GM12878 (cell line): ENCODE results near the gene ZNF613. TPM values are rescaled to one million over a fixed set of nuclear protein-coding genes. Genes with fewer than 3 reads are reported as not detected.
A peak's percentile ranks its signal among the peaks of the same experiment; 100 is the strongest.

ENCODE experiments used
- FOXK2 ChIP-seq: fragments of 450-650 bp; IDR thresholded peaks from 2 replicates; pipeline ENCODE4 v1.6.1; 2017; ENCODE audit warnings: mild to moderate bottlenecking, moderate library complexity
- GABPA ChIP-seq: IDR thresholded peaks from 2 replicates; pipeline ENCODE4 v1.6.1; 2014; ENCODE audit warnings: antibody characterized with exemption, low read depth, mild to moderate bottlenecking, inconsistent platforms
- KAT2A ChIP-seq: conservative IDR thresholded peaks from 2 replicates; pipeline ENCODE4 v1.6.1; 2011; ENCODE audit warnings: low read depth, low read length; ENCODE audit not compliant: control insufficient read depth
- NR2C2 ChIP-seq: IDR thresholded peaks from 2 replicates; pipeline ENCODE4 v1.6.1; 2011; ENCODE audit warnings: borderline replicate concordance, low read depth; ENCODE audit not compliant: control insufficient read depth, insufficient read length
- POU2F2 ChIP-seq: IDR thresholded peaks from 3 replicates; pipeline ENCODE4 v1.6.1; 2011; ENCODE audit warnings: low read depth, mild to moderate bottlenecking, low read length, borderline replicate concordance
- SIN3A ChIP-seq: IDR thresholded peaks from 2 replicates; pipeline ENCODE4 v1.6.1; 2012; ENCODE audit warnings: low read depth, low read length, improper control_type of control experiment
- SMAD1 ChIP-seq: fragments of 450-650 bp; IDR thresholded peaks from 2 replicates; pipeline ENCODE4 v1.6.1; 2018; ENCODE audit warnings: mild to moderate bottlenecking, low read depth; ENCODE audit not compliant: partially characterized antibody
- SUZ12 ChIP-seq: fragments of 200-600 bp; sonication (generic); IDR thresholded peaks from one replicate; pipeline ENCODE4 v1.6.1; 2018; ENCODE audit warnings: antibody characterized with exemption, mild to moderate bottlenecking; ENCODE audit not compliant: unreplicated experiment
- TARDBP ChIP-seq: IDR thresholded peaks from 2 replicates; pipeline ENCODE4 v1.6.1; 2016; ENCODE audit warnings: borderline replicate concordance
- TCF12 ChIP-seq: IDR thresholded peaks from 2 replicates; pipeline ENCODE4 v1.6.1; 2011; ENCODE audit warnings: low read depth, mild to moderate bottlenecking, low read length
- ZBED1 ChIP-seq: IDR thresholded peaks from 2 replicates; pipeline ENCODE4 v1.6.1; 2016; ENCODE audit warnings: borderline replicate concordance
- ZNF207 ChIP-seq: fragments of 450-650 bp; IDR thresholded peaks from 2 replicates; pipeline ENCODE4 v1.6.1; 2014; ENCODE audit warnings: antibody characterized with exemption, mild to moderate bottlenecking, borderline replicate concordance
- polyA plus RNA-seq, 11 experiments: library from polyadenylated mRNA; depleted of rRNA in 4 of 11; unstranded in 6 of 11; stranded (reverse) in 5 of 11; fragments of >200 nt; fragmentation: Nextera tagmentation in 4 of 11; fragmentation: Illumina TruSeq in 1 of 11; extraction: Ambion mirVana in 4 of 11; extraction: Trizol in 1 of 11; gene quantifications; 1 replicate in 1 of 11; 2 replicates in 10 of 11; pipeline versions ENCODE4 v1.2.1 to v1.2.3, GENCODE V29; 2011 to 2016; ENCODE audit warnings: inconsistent platforms in 2 of 11, missing spikeins in 2 of 11, low read depth in 1 of 11
- total RNA-seq, 4 experiments: library from RNA; depleted of rRNA in 3 of 4; stranded (reverse); fragments of >200 nt in 3 of 4; fragmentation: Illumina TruSeq in 1 of 4; extraction: Trizol in 1 of 4; gene quantifications; 2 replicates each; pipeline versions ENCODE4 v1.2.1 to v1.2.3, GENCODE V29; 2013 to 2021
- TF ChIP-seq, protein P1 (sequence below): fragments of 450-650 bp; IDR thresholded peaks from 2 replicates; pipeline ENCODE4 v1.6.1; 2016; ENCODE audit warnings: mild to moderate bottlenecking
- TF ChIP-seq, protein P2 (sequence below): IDR thresholded peaks from 2 replicates; pipeline ENCODE4 v1.6.1; 2012; ENCODE audit warnings: low read depth, low read length, improper control_type of control experiment
- TF ChIP-seq, protein P3 (sequence below): IDR thresholded peaks from 2 replicates; pipeline ENCODE4 v1.6.1; 2011; ENCODE audit warnings: borderline replicate concordance, low read depth, mild to moderate bottlenecking, moderate library complexity, low read length; ENCODE audit not compliant: insufficient read depth, poor library complexity, severe bottlenecking
- TF ChIP-seq, protein P4 (sequence below): fragments of 450-650 bp; IDR thresholded peaks from 2 replicates; pipeline ENCODE4 v1.6.1; 2018; ENCODE audit warnings: mild to moderate bottlenecking, low read depth, moderate library complexity; ENCODE audit not compliant: partially characterized antibody
- TF ChIP-seq, protein P5 (sequence below): fragments of 450-650 bp; IDR thresholded peaks from 2 replicates; pipeline ENCODE4 v1.6.1; 2018; ENCODE audit warnings: borderline replicate concordance, mild to moderate bottlenecking; ENCODE audit not compliant: partially characterized antibody

ZNF613 gene
- total and polyA plus RNA-seq, 10 of the 15 experiments (the other 5 are each of a cell fraction or from before 2014, with no cell fraction given), result 3.3 to 7.8 (median 5.0) TPM

DNA sequence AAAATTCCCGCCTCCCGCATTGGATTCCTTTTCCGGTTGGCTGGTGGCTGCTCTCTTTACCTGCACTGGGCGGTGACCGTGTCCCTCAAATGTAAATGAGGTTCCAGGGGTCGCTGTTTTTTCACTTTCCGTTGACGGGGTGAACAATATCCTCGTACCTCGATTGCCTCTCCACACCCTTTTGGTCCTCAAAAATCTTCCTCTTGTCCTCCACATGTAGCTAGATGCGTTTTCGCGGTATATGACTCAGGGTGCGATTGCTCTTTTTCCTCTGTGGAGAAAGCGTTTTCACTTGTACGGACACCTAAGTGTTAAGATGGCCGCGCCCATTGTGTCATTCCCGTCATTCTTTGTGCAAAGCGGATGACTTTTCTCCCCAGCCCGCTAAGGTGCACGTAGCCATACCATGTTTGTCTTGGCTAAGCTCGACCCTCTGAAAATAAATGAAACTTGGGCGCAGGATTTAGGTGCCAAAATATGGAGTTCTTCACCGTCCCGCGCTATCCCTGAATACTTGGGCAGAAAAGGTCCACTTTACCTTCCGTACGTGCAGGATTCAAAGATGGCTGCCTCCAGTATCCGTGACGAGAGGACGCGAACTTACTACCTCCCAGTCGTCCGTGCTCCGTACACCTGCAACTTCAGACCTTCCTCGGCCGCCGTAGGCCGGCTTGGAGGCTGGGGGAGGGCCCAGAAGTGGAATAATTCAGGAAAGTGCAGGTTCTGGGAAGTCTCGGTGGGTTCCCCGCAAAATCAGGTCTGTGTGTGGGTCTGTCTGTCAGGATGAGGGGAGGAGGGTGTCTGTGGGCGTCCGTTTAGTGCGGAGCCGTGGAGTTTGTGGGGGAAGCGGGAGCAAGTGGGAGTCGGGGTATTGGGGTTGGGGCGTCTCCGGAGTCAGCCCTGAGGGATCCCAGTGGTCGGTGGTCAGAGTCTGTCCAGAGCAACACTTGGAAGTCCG, at the start of gene ZNF613 (continued):
- TF ChIP-seq, protein P1, sequence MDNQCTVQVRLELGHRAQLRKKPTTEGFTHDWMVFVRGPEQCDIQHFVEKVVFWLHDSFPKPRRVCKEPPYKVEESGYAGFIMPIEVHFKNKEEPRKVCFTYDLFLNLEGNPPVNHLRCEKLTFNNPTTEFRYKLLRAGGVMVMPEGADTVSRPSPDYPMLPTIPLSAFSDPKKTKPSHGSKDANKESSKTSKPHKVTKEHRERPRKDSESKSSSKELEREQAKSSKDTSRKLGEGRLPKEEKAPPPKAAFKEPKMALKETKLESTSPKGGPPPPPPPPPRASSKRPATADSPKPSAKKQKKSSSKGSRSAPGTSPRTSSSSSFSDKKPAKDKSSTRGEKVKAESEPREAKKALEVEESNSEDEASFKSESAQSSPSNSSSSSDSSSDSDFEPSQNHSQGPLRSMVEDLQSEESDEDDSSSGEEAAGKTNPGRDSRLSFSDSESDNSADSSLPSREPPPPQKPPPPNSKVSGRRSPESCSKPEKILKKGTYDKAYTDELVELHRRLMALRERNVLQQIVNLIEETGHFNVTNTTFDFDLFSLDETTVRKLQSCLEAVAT, result peak; percentile 96
- TF ChIP-seq TCF12 (no peak), POU2F2 (0 out of 3 replicates have a peak, but pooled peaks have one; percentile 12), SUZ12 (no peak), NR2C2 (no peak), KAT2A (no peak), ZNF207 (peak; percentile 65), GABPA (peak; percentile 54), FOXK2 (no peak), SMAD1 (peak; percentile 46), SIN3A (no peak; the same call in 1 of the 2 replicates), TARDBP (0 out of 2 replicates have a peak, but pooled peaks have one; percentile 13), ZBED1 (no peak)
- TF ChIP-seq, protein P2, sequence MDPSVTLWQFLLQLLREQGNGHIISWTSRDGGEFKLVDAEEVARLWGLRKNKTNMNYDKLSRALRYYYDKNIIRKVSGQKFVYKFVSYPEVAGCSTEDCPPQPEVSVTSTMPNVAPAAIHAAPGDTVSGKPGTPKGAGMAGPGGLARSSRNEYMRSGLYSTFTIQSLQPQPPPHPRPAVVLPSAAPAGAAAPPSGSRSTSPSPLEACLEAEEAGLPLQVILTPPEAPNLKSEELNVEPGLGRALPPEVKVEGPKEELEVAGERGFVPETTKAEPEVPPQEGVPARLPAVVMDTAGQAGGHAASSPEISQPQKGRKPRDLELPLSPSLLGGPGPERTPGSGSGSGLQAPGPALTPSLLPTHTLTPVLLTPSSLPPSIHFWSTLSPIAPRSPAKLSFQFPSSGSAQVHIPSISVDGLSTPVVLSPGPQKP, result peak; percentile 21; the same call in 1 of the 2 replicates
- TF ChIP-seq, protein P3, sequence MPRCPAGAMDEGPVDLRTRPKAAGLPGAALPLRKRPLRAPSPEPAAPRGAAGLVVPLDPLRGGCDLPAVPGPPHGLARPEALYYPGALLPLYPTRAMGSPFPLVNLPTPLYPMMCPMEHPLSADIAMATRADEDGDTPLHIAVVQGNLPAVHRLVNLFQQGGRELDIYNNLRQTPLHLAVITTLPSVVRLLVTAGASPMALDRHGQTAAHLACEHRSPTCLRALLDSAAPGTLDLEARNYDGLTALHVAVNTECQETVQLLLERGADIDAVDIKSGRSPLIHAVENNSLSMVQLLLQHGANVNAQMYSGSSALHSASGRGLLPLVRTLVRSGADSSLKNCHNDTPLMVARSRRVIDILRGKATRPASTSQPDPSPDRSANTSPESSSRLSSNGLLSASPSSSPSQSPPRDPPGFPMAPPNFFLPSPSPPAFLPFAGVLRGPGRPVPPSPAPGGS, result no peak
- TF ChIP-seq, protein P4, sequence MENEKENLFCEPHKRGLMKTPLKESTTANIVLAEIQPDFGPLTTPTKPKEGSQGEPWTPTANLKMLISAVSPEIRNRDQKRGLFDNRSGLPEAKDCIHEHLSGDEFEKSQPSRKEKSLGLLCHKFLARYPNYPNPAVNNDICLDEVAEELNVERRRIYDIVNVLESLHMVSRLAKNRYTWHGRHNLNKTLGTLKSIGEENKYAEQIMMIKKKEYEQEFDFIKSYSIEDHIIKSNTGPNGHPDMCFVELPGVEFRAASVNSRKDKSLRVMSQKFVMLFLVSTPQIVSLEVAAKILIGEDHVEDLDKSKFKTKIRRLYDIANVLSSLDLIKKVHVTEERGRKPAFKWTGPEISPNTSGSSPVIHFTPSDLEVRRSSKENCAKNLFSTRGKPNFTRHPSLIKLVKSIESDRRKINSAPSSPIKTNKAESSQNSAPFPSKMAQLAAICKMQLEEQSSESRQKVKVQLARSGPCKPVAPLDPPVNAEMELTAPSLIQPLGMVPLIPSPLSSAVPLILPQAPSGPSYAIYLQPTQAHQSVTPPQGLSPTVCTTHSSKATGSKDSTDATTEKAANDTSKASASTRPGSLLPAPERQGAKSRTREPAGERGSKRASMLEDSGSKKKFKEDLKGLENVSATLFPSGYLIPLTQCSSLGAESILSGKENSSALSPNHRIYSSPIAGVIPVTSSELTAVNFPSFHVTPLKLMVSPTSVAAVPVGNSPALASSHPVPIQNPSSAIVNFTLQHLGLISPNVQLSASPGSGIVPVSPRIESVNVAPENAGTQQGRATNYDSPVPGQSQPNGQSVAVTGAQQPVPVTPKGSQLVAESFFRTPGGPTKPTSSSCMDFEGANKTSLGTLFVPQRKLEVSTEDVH, result no peak
- TF ChIP-seq, protein P5, sequence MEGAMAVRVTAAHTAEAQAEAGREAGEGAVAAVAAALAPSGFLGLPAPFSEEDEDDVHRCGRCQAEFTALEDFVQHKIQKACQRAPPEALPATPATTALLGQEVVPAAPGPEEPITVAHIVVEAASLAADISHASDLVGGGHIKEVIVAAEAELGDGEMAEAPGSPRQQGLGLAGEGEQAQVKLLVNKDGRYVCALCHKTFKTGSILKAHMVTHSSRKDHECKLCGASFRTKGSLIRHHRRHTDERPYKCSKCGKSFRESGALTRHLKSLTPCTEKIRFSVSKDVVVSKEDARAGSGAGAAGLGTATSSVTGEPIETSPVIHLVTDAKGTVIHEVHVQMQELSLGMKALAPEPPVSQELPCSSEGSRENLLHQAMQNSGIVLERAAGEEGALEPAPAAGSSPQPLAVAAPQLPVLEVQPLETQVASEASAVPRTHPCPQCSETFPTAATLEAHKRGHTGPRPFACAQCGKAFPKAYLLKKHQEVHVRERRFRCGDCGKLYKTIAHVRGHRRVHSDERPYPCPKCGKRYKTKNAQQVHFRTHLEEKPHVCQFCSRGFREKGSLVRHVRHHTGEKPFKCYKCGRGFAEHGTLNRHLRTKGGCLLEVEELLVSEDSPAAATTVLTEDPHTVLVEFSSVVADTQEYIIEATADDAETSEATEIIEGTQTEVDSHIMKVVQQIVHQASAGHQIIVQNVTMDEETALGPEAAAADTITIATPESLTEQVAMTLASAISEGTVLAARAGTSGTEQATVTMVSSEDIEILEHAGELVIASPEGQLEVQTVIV, result no peak
